HL-60/S4 treated with phorbol 12-myristate 13-acetate at 8.2 ng/mL for 4 days and 3 days (cell line): ENCODE measurements around the gene MLXIPL.
"Not testable (repeated sequence)": the region's sequence is repeated elsewhere in the genome, so short reads cannot be mapped to it uniquely, and the experiment has no call there.

Source experiments
- in situ Hi-C: fragments of 300-500 bp; cut with MboI; formaldehyde crosslinking; loops from 2 replicates; pipeline ENCODE4 v1.15.0; 2022; ENCODE audit warnings: low sequenced_read_pairs

The MLXIPL gene

DNA sequence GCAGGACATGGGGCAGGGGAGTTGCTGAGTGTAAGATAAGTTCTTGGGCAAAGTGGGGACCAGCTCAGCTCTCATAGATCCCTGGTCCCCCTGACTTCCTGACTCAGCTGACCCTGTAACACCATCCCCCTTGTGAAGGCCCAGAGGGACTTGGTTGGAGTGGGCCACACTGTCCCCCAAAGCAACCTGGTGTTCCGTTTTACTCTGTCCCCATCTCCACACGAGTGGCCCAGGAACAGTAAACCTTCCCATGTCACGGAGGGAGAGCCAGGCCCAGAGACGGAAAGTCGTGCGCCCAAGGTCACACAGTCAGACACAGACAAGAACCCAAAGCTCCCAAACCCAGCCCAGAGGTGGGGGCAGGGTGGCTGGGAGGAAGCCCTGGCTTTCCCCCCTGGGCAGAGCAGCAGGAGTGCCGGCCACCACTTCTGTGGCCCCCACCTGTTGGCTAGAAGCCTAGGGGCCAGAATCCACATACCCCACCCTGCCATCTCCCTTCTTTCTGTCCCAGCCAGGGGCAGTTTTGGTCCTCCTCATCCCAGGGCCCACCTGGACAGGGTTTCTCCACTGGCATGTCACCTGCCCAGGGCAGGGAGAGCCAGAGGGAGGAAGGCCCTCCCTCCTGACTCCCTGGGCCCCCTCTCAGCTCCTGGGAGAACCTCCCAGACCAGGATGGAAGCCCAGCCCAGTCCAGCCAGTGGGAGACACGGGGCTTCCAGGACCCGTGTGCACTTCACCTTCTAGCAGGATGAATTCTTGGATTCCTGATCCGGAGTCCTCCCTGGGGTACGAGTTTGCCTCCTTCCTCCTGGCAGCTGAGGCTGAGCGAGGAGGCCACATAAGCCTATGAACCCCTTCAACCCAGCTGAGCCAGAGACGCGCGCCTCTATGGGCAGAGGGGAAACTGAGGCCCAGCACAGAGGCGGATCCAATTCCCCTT lies 22.7 kb upstream of the MLXIPL start:
- in situ Hi-C loops = no loop called here

DNA sequence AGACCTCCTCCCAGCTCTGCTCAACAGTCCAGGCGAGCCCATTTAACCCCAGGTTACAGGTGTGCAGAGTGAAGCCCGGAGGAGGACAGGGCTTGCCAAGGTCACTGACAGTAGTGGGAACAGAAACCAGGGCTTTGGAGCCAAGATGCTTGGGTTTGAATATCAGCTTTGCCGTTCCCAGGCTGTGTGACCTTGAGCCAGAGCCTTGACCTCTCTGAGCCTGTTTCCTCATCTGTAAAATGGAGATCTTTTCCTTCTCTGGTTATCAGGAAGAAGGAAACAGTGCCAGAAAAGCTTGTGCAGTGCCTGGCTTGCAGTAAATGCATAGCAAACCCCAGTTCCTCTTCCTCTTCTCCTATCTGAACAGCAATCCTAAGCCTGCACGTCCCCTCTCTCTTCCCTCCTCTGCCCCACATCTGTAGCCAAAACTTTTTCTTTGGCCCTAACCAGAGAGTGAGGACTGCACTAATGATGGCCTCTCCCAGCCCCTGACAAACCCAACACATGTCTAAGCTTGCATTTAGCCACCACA lies 21.4 kb upstream of the MLXIPL start:
- in situ Hi-C loops = no loop called here

DNA sequence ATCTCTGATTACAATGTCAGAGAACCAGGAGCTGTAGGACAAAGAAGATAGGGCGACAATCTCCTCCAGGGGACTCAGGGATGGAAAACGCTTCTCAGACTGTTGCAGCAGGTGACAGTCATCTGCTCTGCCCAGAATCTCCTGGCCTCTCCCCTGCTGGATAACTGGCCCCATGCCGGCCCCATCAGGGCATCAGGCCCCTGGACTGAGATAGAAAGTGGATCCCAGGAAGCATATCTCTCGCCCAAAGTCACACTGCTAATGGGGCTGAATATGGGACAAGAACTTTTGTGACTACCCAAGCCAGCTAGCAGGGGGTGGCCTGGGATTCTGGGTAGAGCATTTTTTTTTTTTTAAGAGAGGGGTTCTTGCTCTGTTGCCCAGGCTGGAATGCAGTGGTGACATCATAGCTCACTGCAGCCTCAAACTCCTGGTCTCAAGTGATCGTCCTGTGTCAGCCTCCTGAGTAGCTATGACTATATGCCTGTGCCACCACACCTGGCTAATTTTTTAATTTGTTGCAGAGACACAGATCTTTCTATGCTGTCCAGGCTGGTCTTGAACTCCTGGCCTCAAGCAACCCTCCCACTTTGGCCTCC lies 20.5 kb upstream of the MLXIPL start:
- in situ Hi-C loops = no loop called here

GRCh38 chr7:73642834-73643233 lies 18.5 kb upstream of the MLXIPL start:
- in situ Hi-C loops = no loop called here

GRCh38 chr7:73638911-73639310 lies 14.6 kb upstream of the MLXIPL start:
- in situ Hi-C loops = no loop called here

GRCh38 chr7:73635428-73636200 lies 11.3 kb upstream of the MLXIPL start:
- in situ Hi-C loops = no loop called here

- in situ Hi-C loops = no loop called here
These were observed 9.5 kb upstream of the MLXIPL start for GRCh38 chr7:73633844-73634243.

- in situ Hi-C loops = no loop called here
These were observed 9.0 kb upstream of the MLXIPL start for GRCh38 chr7:73633323-73633722.

GRCh38 chr7:73631558-73631957 lies 7.2 kb upstream of the MLXIPL start:
- in situ Hi-C loops = no loop called here

DNA sequence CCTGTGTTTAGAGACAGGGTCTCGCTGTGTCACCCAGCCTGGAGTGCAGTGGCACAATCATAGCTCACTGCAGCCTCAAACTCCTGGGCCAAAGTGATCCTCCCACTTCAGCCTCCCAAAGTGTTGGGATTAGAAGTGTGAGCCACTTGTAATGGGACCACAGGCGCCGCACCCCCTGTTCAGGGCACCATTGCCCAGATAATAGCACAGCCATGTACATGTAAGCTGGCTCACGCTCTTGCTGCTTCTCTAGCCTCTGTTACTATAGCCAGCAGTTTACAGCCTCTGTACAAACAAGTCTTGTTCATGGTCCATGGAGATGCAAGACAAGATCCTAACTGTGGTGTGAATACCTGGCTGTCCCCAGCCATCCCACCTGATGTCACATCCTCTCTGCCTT lies 4.2 kb upstream of the MLXIPL start:
- in situ Hi-C loops = no loop called here

DNA sequence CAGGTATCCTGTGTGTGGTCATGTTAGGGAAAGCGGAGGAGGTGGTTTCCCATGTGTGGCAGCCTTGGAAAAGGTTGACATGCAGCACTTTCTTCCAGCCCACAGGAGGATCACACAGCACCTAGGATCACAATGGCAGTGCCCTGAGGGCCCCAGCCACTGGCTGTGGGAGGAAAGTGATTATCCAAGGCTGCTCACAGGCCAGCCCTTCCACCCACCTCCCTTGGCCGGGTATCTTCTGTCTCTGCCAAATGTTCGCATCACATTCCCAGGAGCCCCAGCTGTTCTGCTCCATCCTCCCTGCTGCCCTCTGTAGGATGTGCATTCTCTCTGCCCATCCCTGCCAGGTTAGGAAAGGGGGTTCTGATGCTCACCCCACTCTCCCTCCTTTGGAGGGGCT lies 2.5 kb upstream of the MLXIPL start:
- in situ Hi-C loops = no loop called here

GRCh38 chr7:73625276-73625675 lies 954 bp upstream of the MLXIPL start:
- in situ Hi-C loops = no loop called here

GRCh38 chr7:73624669-73625001 lies 313 bp upstream of the MLXIPL start:
- in situ Hi-C loops = no loop called here

DNA sequence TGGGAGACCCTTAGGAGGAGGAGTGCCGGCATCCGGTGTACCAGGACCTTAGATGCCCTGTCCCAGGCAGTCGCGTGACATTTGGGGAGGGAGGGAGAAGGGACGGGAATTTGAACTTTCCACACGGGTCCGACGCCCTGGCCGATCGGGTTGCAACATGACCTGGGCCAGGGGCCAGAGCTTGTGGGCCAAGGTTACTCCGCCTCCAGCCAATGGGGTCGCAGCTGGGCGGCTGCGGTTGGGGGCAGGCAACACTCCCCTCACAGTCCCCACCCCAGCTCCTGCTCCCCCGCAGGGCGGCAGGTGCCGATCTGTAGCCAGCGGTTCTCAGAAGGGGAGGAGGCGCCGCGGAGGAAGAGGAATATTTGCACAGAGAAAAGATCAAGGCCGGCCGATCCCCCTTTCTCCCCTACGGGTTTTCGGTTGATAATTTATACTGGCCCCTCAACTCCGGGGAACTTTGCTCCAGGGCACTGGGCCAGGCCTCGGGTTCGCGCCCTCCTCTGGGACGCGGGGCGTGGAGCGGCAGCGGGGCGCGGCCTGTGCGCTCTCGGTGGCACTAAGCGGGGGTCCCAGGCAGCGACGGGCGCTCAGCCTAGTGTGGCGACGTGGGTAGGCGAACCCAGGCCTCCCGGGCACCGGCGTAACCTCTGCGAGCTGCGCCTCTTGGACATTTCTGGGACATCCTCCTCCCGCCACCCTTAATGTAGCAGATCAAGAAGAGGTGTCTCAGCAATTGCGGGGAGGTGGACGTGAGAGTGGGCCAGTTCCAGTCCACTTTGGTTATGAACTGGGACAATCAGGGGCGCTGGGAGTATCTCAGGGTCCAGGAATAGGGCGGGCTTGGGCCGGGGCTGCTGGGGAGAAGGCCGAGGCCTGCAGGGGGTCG lies 1.2 kb downstream of the MLXIPL start:
- in situ Hi-C loops = no loop called here

DNA sequence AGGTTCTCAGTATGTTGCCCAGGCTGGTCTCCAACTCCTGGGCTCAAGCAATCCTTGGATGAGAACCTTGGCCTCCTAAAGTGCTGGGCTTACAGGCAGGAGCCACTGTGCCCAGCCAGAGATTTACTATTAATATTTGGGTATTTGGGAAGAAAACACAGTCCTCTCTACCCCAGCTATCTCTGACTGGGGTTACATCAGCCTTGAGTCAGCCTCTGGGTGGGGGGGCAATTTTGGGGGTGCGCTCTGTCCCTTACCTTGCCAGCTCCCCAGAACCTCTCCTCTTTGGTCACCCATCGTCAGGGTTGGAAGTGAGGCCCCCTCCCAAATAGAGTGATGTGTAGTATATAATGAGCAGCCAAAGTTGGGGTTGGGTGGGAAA lies 1.8 kb downstream of the MLXIPL start:
- in situ Hi-C loops = no loop called here

GRCh38 chr7:73621168-73622063 lies 2.9 kb downstream of the MLXIPL start:
- in situ Hi-C loops = no loop called here

DNA sequence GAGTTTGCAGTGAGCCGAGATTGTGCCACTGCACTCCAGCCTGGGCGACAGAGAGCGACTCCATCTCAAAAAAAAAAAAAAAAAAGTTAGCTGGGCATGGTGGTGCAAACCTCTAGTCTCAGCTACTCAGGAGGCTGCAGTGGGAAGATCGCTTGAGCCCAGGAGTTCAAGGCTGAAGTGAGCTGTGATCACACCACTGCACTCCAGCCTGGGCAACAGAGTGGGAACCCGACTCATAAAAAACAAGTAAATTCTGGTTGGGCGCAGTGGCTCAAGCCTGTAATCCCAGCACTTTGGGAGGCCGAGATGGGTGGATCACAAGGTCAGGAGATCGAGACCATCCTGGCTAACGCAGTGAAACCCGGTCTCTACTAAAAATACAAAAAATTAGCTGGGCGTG lies 4.9 kb downstream of the MLXIPL start:
- in situ Hi-C loops = not testable (repeated sequence)

- in situ Hi-C loops = no loop called here
These were observed 5.8 kb downstream of the MLXIPL start for GRCh38 chr7:73618538-73618937.

- in situ Hi-C loops = not testable (repeated sequence)
These were observed 6.8 kb downstream of the MLXIPL start for GRCh38 chr7:73617520-73617919.

- in situ Hi-C loops = no loop called here
These were observed 8.4 kb downstream of the MLXIPL start for GRCh38 chr7:73615886-73616285.
